Measurements from ENCODE around the gene POU3F4. TPM values are rescaled to one million over a fixed set of nuclear protein-coding genes. Genes with fewer than 3 reads are reported as not detected.

POU3F4 gene
- not detected in 2 replicates for total RNA-seq (2014; rRNA removed; shearing (Covaris generic); ENCODE audit: low replicate concordance)

GRCh38 chrX:83508006-83508405 lies at the start of gene POU3F4:
Gene POU3F4 (plus strand): TSS chrX:83508290. CDS start chrX:83508325, 35 bp downstream.
- no peaks in the 10 kb centered on the region for H4K20me1 ChIP-seq (ENCODE audit: insufficient read depth, low read depth, low read length)
- no peak within 1 kb of the TSS for H3K27ac ChIP-seq (ENCODE audit: low read length)
- H3K4me3 ChIP-seq (ENCODE audit: low read length): no peak within 1 kb of the TSS
- no peak within 1 kb of the TSS for H3K4me2 ChIP-seq (ENCODE audit: low read depth, low read length, poor library complexity, severe bottlenecking)
- no peaks in the 10 kb centered on the region for H3K27me3 ChIP-seq (ENCODE audit: low read length)
- H3K9ac ChIP-seq (ENCODE audit: low read length): no peak within 1 kb of the TSS
- peaks cover 9% of the 10 kb centered on the region; the same call in 1 of the 2 replicates for H3K9me3 ChIP-seq (ENCODE audit: low read length)
- no peaks in the 10 kb centered on the region for H3K79me2 ChIP-seq (ENCODE audit: low read length)
- H3K9me2 ChIP-seq (replicated peaks; ENCODE audit: insufficient read depth, low read length): no peaks in the 10 kb centered on the region
- DNase-seq: no peak
- H2AFZ ChIP-seq (ENCODE audit: low read length): no peak within 1 kb of the TSS
- H3K4me1 ChIP-seq (ENCODE audit: low read length): no peaks in the 10 kb centered on the region
- H3K36me3 ChIP-seq (ENCODE audit: insufficient read depth, low read length): no peaks in the 10 kb centered on the region

DNA sequence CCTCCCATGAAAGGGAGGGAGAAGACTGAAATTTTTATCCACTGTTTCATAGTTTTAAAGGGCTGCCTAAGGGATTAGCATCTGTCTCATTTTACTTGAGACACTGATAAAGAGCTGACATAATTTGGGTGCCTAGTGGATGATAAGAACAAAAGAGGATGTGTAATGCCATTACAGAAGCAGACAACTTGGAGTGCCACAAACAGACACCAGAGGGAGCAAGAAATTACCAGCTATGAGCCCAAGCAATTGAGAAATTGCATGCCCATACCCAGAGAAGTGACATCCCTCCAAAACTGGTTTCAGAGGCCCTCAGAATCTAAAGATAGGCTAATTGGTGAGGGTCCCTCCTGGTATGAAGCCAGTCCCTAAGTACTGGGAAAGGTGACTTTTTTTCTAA lies 38.5 kb upstream of the POU3F4 start:
- Histone ChIP-seq H3K27ac (ENCODE audit: low read length) (no peak overlapping the region), H3K27me3 (ENCODE audit: low read length) (no peaks in the 10 kb centered on the region), H3K4me1 (ENCODE audit: low read length) (no peaks in the 10 kb centered on the region), H3K4me2 (ENCODE audit: low read depth, low read length, poor library complexity, severe bottlenecking) (no peak overlapping the region), H3K79me2 (ENCODE audit: low read length) (no peaks in the 10 kb centered on the region), H3K36me3 (ENCODE audit: insufficient read depth, low read length) (no peaks in the 10 kb centered on the region), H3K9ac (ENCODE audit: low read length) (no peak overlapping the region), H3K9me2 (replicated peaks; ENCODE audit: insufficient read depth, low read length) (no peaks in the 10 kb centered on the region), H3K4me3 (ENCODE audit: low read length) (no peak overlapping the region), H3K9me3 (ENCODE audit: low read length) (peaks cover 17% of the 10 kb centered on the region), H2AFZ (ENCODE audit: low read length) (no peak overlapping the region), H4K20me1 (ENCODE audit: insufficient read depth, low read depth, low read length) (no peaks in the 10 kb centered on the region)
- DNase-seq: peak; percentile 74

DNA sequence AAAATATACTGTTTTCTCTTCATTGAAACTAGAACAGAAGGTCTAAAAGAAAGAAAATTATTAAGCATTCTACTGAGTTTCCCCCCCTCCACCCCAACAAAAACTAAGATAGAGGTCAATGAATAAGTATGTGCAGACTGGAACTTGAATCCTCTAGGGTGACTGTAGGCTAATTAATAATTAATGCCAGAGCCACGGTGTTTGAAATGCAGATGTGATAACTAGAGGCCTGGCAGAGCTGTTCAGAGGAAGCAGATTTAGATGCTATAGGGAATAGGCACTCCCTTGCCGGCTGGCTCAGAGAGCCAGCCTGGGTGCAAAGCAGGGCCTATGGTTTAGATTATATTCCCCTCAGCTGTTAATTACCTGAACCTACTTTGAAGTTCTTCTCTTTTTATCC lies 12.2 kb upstream of the POU3F4 start:
- no peak for DNase-seq
- H2AFZ ChIP-seq (ENCODE audit: low read length): no peak overlapping the region
- H3K79me2 ChIP-seq (ENCODE audit: low read length): no peaks in the 10 kb centered on the region
- no peak overlapping the region for H3K4me2 ChIP-seq (ENCODE audit: low read depth, low read length, poor library complexity, severe bottlenecking)
- no peaks in the 10 kb centered on the region for H3K36me3 ChIP-seq (ENCODE audit: insufficient read depth, low read length)
- no peaks in the 10 kb centered on the region for H3K9me2 ChIP-seq (replicated peaks; ENCODE audit: insufficient read depth, low read length)
- no peak overlapping the region for H3K27ac ChIP-seq (ENCODE audit: low read length)
- no peaks in the 10 kb centered on the region for H3K27me3 ChIP-seq (ENCODE audit: low read length)
- H4K20me1 ChIP-seq (ENCODE audit: insufficient read depth, low read depth, low read length): no peaks in the 10 kb centered on the region
- peaks cover 7% of the 10 kb centered on the region; the same call in 1 of the 2 replicates for H3K9me3 ChIP-seq (ENCODE audit: low read length)
- H3K4me3 ChIP-seq (ENCODE audit: low read length): no peak overlapping the region
- no peak overlapping the region for H3K9ac ChIP-seq (ENCODE audit: low read length)
- H3K4me1 ChIP-seq (ENCODE audit: low read length): no peaks in the 10 kb centered on the region

GRCh38 chrX:83501003-83501402 lies 7.1 kb upstream of the POU3F4 start:
- no peak overlapping the region for H3K4me3 ChIP-seq (ENCODE audit: low read length)
- H3K9ac ChIP-seq (ENCODE audit: low read length): no peak overlapping the region
- no peaks in the 10 kb centered on the region for H3K36me3 ChIP-seq (ENCODE audit: insufficient read depth, low read length)
- H2AFZ ChIP-seq (ENCODE audit: low read length): no peak overlapping the region
- peaks cover 4% of the 10 kb centered on the region; the same call in 1 of the 2 replicates for H3K9me3 ChIP-seq (ENCODE audit: low read length)
- no peak overlapping the region for H3K27ac ChIP-seq (ENCODE audit: low read length)
- no peak overlapping the region for H3K4me2 ChIP-seq (ENCODE audit: low read depth, low read length, poor library complexity, severe bottlenecking)
- H3K9me2 ChIP-seq (replicated peaks; ENCODE audit: insufficient read depth, low read length): no peaks in the 10 kb centered on the region
- no peaks in the 10 kb centered on the region for H3K27me3 ChIP-seq (ENCODE audit: low read length)
- no peak for DNase-seq
- H3K4me1 ChIP-seq (ENCODE audit: low read length): no peaks in the 10 kb centered on the region
- H3K79me2 ChIP-seq (ENCODE audit: low read length): no peaks in the 10 kb centered on the region
- no peaks in the 10 kb centered on the region for H4K20me1 ChIP-seq (ENCODE audit: insufficient read depth, low read depth, low read length)

- no peak for DNase-seq
- Histone ChIP-seq H3K79me2 (ENCODE audit: low read length) (no peaks in the 10 kb centered on the region), H4K20me1 (ENCODE audit: insufficient read depth, low read depth, low read length) (no peaks in the 10 kb centered on the region), H3K4me2 (ENCODE audit: low read depth, low read length, poor library complexity, severe bottlenecking) (no peak overlapping the region), H2AFZ (ENCODE audit: low read length) (no peak overlapping the region), H3K36me3 (ENCODE audit: insufficient read depth, low read length) (no peaks in the 10 kb centered on the region), H3K4me1 (ENCODE audit: low read length) (no peaks in the 10 kb centered on the region), H3K9ac (ENCODE audit: low read length) (no peak overlapping the region), H3K27me3 (ENCODE audit: low read length) (no peaks in the 10 kb centered on the region), H3K9me2 (replicated peaks; ENCODE audit: insufficient read depth, low read length) (no peaks in the 10 kb centered on the region), H3K27ac (ENCODE audit: low read length) (no peak overlapping the region), H3K9me3 (ENCODE audit: low read length) (peaks cover 4% of the 10 kb centered on the region; the same call in 1 of the 2 replicates), H3K4me3 (ENCODE audit: low read length) (no peak overlapping the region)
Observed at GRCh38 chrX:83501530-83501929, 6.6 kb upstream of the POU3F4 start.

GRCh38 chrX:83504721-83505479 lies 3.2 kb upstream of the POU3F4 start:
- Histone ChIP-seq H3K4me3 (ENCODE audit: low read length) (no peak overlapping the region), H3K9me3 (ENCODE audit: low read length) (peaks cover 8% of the 10 kb centered on the region), H3K9me2 (replicated peaks; ENCODE audit: insufficient read depth, low read length) (no peaks in the 10 kb centered on the region), H2AFZ (ENCODE audit: low read length) (no peak overlapping the region), H3K27ac (ENCODE audit: low read length) (no peak overlapping the region), H4K20me1 (ENCODE audit: insufficient read depth, low read depth, low read length) (no peaks in the 10 kb centered on the region), H3K27me3 (ENCODE audit: low read length) (no peaks in the 10 kb centered on the region), H3K79me2 (ENCODE audit: low read length) (no peaks in the 10 kb centered on the region), H3K4me2 (ENCODE audit: low read depth, low read length, poor library complexity, severe bottlenecking) (no peak overlapping the region), H3K9ac (ENCODE audit: low read length) (no peak overlapping the region), H3K36me3 (ENCODE audit: insufficient read depth, low read length) (no peaks in the 10 kb centered on the region), H3K4me1 (ENCODE audit: low read length) (no peaks in the 10 kb centered on the region)
- DNase-seq: no peak

DNA sequence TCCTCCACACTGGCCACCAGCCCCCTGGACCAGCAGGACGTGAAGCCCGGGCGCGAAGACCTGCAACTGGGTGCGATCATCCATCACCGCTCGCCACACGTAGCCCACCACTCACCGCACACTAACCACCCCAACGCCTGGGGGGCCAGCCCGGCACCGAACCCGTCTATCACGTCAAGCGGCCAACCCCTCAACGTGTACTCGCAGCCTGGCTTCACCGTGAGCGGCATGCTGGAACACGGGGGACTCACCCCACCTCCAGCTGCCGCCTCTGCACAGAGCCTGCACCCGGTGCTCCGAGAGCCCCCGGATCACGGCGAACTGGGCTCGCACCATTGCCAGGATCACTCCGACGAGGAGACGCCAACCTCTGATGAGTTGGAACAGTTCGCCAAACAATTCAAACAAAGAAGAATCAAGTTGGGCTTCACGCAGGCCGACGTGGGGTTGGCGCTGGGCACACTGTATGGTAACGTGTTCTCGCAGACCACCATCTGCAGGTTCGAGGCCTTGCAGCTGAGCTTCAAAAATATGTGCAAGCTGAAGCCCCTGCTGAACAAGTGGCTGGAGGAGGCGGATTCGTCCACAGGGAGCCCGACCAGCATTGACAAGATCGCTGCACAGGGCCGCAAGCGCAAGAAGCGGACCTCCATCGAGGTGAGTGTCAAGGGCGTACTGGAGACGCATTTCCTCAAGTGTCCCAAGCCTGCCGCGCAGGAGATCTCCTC lies 600 bp downstream of the POU3F4 start:
- no peak for DNase-seq
- Histone ChIP-seq H3K9ac (ENCODE audit: low read length) (no peak overlapping the region), H3K4me1 (ENCODE audit: low read length) (no peaks in the 10 kb centered on the region), H4K20me1 (ENCODE audit: insufficient read depth, low read depth, low read length) (no peaks in the 10 kb centered on the region), H3K9me3 (ENCODE audit: low read length) (peaks cover 9% of the 10 kb centered on the region; the same call in 1 of the 2 replicates), H3K27me3 (ENCODE audit: low read length) (no peaks in the 10 kb centered on the region), H3K36me3 (ENCODE audit: insufficient read depth, low read length) (no peaks in the 10 kb centered on the region), H3K4me3 (ENCODE audit: low read length) (no peak overlapping the region), H3K9me2 (replicated peaks; ENCODE audit: insufficient read depth, low read length) (no peaks in the 10 kb centered on the region), H3K79me2 (ENCODE audit: low read length) (no peaks in the 10 kb centered on the region), H2AFZ (ENCODE audit: low read length) (no peak overlapping the region), H3K4me2 (ENCODE audit: low read depth, low read length, poor library complexity, severe bottlenecking) (no peak overlapping the region), H3K27ac (ENCODE audit: low read length) (no peak overlapping the region)

- Histone ChIP-seq H4K20me1 (ENCODE audit: insufficient read depth, low read depth, low read length) (no peaks in the 10 kb centered on the region), H3K79me2 (ENCODE audit: low read length) (no peaks in the 10 kb centered on the region), H3K27ac (ENCODE audit: low read length) (no peak overlapping the region), H3K36me3 (ENCODE audit: insufficient read depth, low read length) (no peaks in the 10 kb centered on the region), H3K4me3 (ENCODE audit: low read length) (no peak overlapping the region), H3K9ac (ENCODE audit: low read length) (no peak overlapping the region), H3K4me2 (ENCODE audit: low read depth, low read length, poor library complexity, severe bottlenecking) (no peak overlapping the region), H3K27me3 (ENCODE audit: low read length) (no peaks in the 10 kb centered on the region), H3K4me1 (ENCODE audit: low read length) (no peaks in the 10 kb centered on the region), H3K9me3 (ENCODE audit: low read length) (peaks cover 11% of the 10 kb centered on the region; the same call in 1 of the 2 replicates), H2AFZ (ENCODE audit: low read length) (no peak overlapping the region), H3K9me2 (replicated peaks; ENCODE audit: insufficient read depth, low read length) (no peaks in the 10 kb centered on the region)
- DNase-seq: no peak
Observed at GRCh38 chrX:83509254-83509801, 1.2 kb downstream of the POU3F4 start.
